Measurements from ENCODE around the gene SOX18. TPM values are rescaled to one million over a fixed set of nuclear protein-coding genes. Genes with fewer than 3 reads are reported as not detected.
A peak's percentile ranks its signal among the peaks of the same experiment; 100 is the strongest.

SOX18 gene
- total and polyA plus RNA-seq, 2 of the 13 experiments (the other 11 are each of a cell fraction or from before 2014, with no cell fraction given): 1.6 to 1.9 TPM

- no peak for TF ChIP-seq ADNP (CRISPR knock-in tag; IDR thresholded peaks at IDR 0.05)
- no peak for TF ChIP-seq MTA3 (CRISPR knock-in tag; IDR thresholded peaks at IDR 0.05)
- TF ChIP-seq TSC22D2 (CRISPR knock-in tag; IDR thresholded peaks at IDR 0.05; ENCODE audit: borderline replicate concordance): peak; percentile 69
- no peak for TF ChIP-seq SOX6 (IDR thresholded peaks at IDR 0.05)
- peak; percentile 40; the same call in 1 of the 2 replicates for TF ChIP-seq SOX6 (CRISPR knock-in tag; IDR thresholded peaks at IDR 0.05)
- TF ChIP-seq YEATS4 (CRISPR knock-in tag; IDR thresholded peaks at IDR 0.05; ENCODE audit: borderline replicate concordance): peak; percentile 89
- TF ChIP-seq SALL2 (CRISPR knock-in tag; IDR thresholded peaks at IDR 0.05): peak; percentile 91; the same call in 1 of the 2 replicates
- no peak for TF ChIP-seq IRF1 (CRISPR knock-in tag; IDR thresholded peaks at IDR 0.05; ENCODE audit: low read depth)
- TF ChIP-seq NFYB (CRISPR knock-in tag; IDR thresholded peaks at IDR 0.05): no peak
- TF ChIP-seq ZNF788 (CRISPR knock-in tag; IDR thresholded peaks at IDR 0.05; ENCODE audit: borderline replicate concordance): peak; percentile 95
- 0 out of 2 replicates have a peak, but pooled peaks have one; percentile 5 for TF ChIP-seq ZBTB44 (CRISPR knock-in tag; IDR thresholded peaks at IDR 0.05)
- no peak for TF ChIP-seq ATF5 (CRISPR knock-in tag; IDR thresholded peaks at IDR 0.05; ENCODE audit: low read depth)
- TF ChIP-seq, protein P1, sequence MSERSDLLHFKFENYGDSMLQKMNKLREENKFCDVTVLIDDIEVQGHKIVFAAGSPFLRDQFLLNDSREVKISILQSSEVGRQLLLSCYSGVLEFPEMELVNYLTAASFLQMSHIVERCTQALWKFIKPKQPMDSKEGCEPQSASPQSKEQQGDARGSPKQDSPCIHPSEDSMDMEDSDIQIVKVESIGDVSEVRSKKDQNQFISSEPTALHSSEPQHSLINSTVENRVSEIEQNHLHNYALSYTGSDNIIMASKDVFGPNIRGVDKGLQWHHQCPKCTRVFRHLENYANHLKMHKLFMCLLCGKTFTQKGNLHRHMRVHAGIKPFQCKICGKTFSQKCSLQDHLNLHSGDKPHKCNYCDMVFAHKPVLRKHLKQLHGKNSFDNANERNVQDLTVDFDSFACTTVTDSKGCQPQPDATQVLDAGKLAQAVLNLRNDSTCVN (CRISPR knock-in tag; IDR thresholded peaks at IDR 0.05; ENCODE audit: borderline replicate concordance): peak; percentile 75; the same call in 1 of the 2 replicates
- 0 out of 2 replicates have a peak, but pooled peaks have one; percentile 73 for TF ChIP-seq FOXP4 (CRISPR knock-in tag; IDR thresholded peaks at IDR 0.05)
- TF ChIP-seq ATF2 (CRISPR knock-in tag; IDR thresholded peaks at IDR 0.05): peak; percentile 53; the same call in 1 of the 2 replicates
- TF ChIP-seq REPIN1 (CRISPR knock-in tag; IDR thresholded peaks at IDR 0.05; ENCODE audit: borderline replicate concordance, low read depth): peak; percentile 94
- TF ChIP-seq, protein P2, sequence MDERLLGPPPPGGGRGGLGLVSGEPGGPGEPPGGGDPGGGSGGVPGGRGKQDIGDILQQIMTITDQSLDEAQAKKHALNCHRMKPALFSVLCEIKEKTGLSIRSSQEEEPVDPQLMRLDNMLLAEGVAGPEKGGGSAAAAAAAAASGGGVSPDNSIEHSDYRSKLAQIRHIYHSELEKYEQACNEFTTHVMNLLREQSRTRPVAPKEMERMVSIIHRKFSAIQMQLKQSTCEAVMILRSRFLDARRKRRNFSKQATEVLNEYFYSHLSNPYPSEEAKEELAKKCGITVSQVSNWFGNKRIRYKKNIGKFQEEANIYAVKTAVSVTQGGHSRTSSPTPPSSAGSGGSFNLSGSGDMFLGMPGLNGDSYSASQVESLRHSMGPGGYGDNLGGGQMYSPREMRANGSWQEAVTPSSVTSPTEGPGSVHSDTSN (CRISPR knock-in tag; IDR thresholded peaks at IDR 0.05): no peak
- TF ChIP-seq GLI4 (CRISPR knock-in tag; IDR thresholded peaks at IDR 0.05; ENCODE audit: borderline replicate concordance): peak; percentile 78; the same call in 1 of the 2 replicates
- TF ChIP-seq ZNF552 (CRISPR knock-in tag; IDR thresholded peaks at IDR 0.05; ENCODE audit: borderline replicate concordance): no peak
These were observed 1.0 kb upstream of the SOX18 start (continued) for GRCh38 chr20:64050261-64051032.

All from HepG2 (cell line).